GM23338 (cell line): Measurements from ENCODE around the gene TAOK3. TPM values are rescaled to one million over a fixed set of nuclear protein-coding genes. Genes with fewer than 3 reads are reported as not detected.

ENCODE experiments used
- ATAC-seq: fragments of 200-7000 bp; cut with Tn5 transposase; 3 replicates; pipeline ENCODE4 v1.9.1; 2020
- DNase-seq: peaks from one replicate; pipeline ENCODE4 v3.0.0-alpha.2; 2015; ENCODE audit warnings: low spot score
- H2AFZ ChIP-seq: fragments of 200-600 bp; sonication (generic); 2 replicates; pipeline ENCODE4 v1.8.0; 2016; ENCODE audit warnings: antibody characterized with exemption, mild to moderate bottlenecking, moderate library complexity
- H3F3A ChIP-seq: fragments of 200-600 bp; sonication (generic); replicated peaks from 2 replicates; pipeline ENCODE4 v1.8.0; 2017; ENCODE audit warnings: antibody characterized with exemption, mixed run types, low read depth
- H3K27ac ChIP-seq: fragments of 200-600 bp; sonication (generic); 2 replicates; pipeline ENCODE4 v1.6.1; 2016; ENCODE audit warnings: low read depth
- H3K27me3 ChIP-seq: fragments of 200-600 bp; sonication (generic); 2 replicates; pipeline ENCODE4 v1.8.0; 2016; ENCODE audit warnings: mild to moderate bottlenecking, mixed run types, moderate library complexity; ENCODE audit not compliant: insufficient read depth
- H3K36me3 ChIP-seq: fragments of 200-600 bp; sonication (generic); 2 replicates; pipeline ENCODE4 v1.8.0; 2016; ENCODE audit warnings: mild to moderate bottlenecking; ENCODE audit not compliant: insufficient read depth
- H3K4me1 ChIP-seq: fragments of 200-600 bp; sonication (generic); 2 replicates; pipeline ENCODE4 v1.8.0; 2016; ENCODE audit warnings: mild to moderate bottlenecking, moderate library complexity; ENCODE audit not compliant: insufficient read depth
- H3K4me2 ChIP-seq: fragments of 200-600 bp; sonication (generic); 2 replicates; pipeline ENCODE4 v1.7.1; 2017; ENCODE audit warnings: mixed run types
- H3K4me3 ChIP-seq: fragments of 200-600 bp; sonication (generic); 2 replicates; pipeline ENCODE4 v1.6.1; 2016; ENCODE audit warnings: mixed run types
- H3K79me2 ChIP-seq: fragments of 200-600 bp; sonication (generic); replicated peaks from 2 replicates; pipeline ENCODE4 v1.8.0; 2017; ENCODE audit warnings: mild to moderate bottlenecking; ENCODE audit not compliant: insufficient read depth
- H3K9me2 ChIP-seq: fragments of 200-600 bp; sonication (generic); 2 replicates; pipeline ENCODE4 v1.8.0; 2017; ENCODE audit not compliant: insufficient read depth
- H4K20me1 ChIP-seq: fragments of 200-600 bp; sonication (generic); replicated peaks from 2 replicates; pipeline ENCODE4 v1.8.0; 2017; ENCODE audit warnings: mild to moderate bottlenecking; ENCODE audit not compliant: insufficient read depth
- H3K27ac Mint-ChIP-seq: 2 replicates; pipeline ENCODE4 v1.8.0; 2020; ENCODE audit warnings: inconsistent platforms, mild to moderate bottlenecking, moderate library complexity, mixed read lengths
- H3K27me3 Mint-ChIP-seq: 3 replicates; pipeline ENCODE4 v1.8.0; 2022; ENCODE audit warnings: low read depth, mild to moderate bottlenecking, moderate library complexity, mixed read lengths, inconsistent platforms; ENCODE audit not compliant: insufficient read depth, poor library complexity
- H3K36me3 Mint-ChIP-seq: 3 replicates; pipeline ENCODE4 v1.8.0; 2021; ENCODE audit warnings: low read depth, mild to moderate bottlenecking, inconsistent platforms, moderate library complexity, mixed read lengths
- H3K4me1 Mint-ChIP-seq: 3 replicates; pipeline ENCODE4 v1.8.0; 2020; ENCODE audit warnings: mild to moderate bottlenecking, inconsistent platforms, mixed read lengths
- H3K4me3 Mint-ChIP-seq: 3 replicates; pipeline ENCODE4 v1.8.0; 2021; ENCODE audit warnings: moderate library complexity, mild to moderate bottlenecking, inconsistent platforms, mixed read lengths
- H3K9me3 Mint-ChIP-seq: 3 replicates; pipeline ENCODE4 v1.8.0; 2020; ENCODE audit warnings: moderate library complexity, mild to moderate bottlenecking, inconsistent platforms, mixed read lengths
- CREB1 ChIP-seq: fragments of 250-450 bp; sonication (Bioruptor Pico); IDR thresholded peaks from 2 replicates; pipeline ENCODE4 v1.5.0; 2020; ENCODE audit warnings: low read depth, mild to moderate bottlenecking, moderate library complexity
- CTCF ChIP-seq, 2 experiments: fragments of 200-600 bp in 1 of 2; sonication (generic) in 1 of 2; conservative IDR thresholded peaks; 2 replicates each; pipeline versions ENCODE4 v1.5.1 to v1.6.1; 2016 to 2017; ENCODE audit warnings: antibody characterized with exemption in 2 of 2, low read depth in 2 of 2, mild to moderate bottlenecking in 2 of 2, moderate library complexity in 1 of 2
- ETS1 ChIP-seq: IDR thresholded peaks from 2 replicates; pipeline ENCODE4 v1.6.1; 2016; ENCODE audit warnings: antibody characterized with exemption
- EZH2 ChIP-seq: fragments of 200-600 bp; sonication (generic); IDR thresholded peaks from one replicate; pipeline ENCODE4 v1.8.0; 2017; ENCODE audit warnings: antibody characterized with exemption, mild to moderate bottlenecking, low read depth; ENCODE audit not compliant: unreplicated experiment
- EZH2phosphoT487 ChIP-seq: fragments of 200-600 bp; sonication (generic); IDR thresholded peaks from one replicate; pipeline ENCODE4 v1.8.1; 2018; ENCODE audit warnings: antibody characterized with exemption; ENCODE audit not compliant: unreplicated experiment
- JUNB ChIP-seq: IDR thresholded peaks from one replicate; pipeline ENCODE4 v1.6.1; 2016; ENCODE audit warnings: antibody characterized with exemption; ENCODE audit not compliant: unreplicated experiment
- NANOG ChIP-seq: IDR thresholded peaks from 2 replicates; pipeline ENCODE4 v1.6.1; 2016; ENCODE audit warnings: antibody characterized with exemption, borderline replicate concordance
- POLR2AphosphoS5 ChIP-seq: IDR thresholded peaks from 2 replicates; pipeline ENCODE4 v1.6.1; 2016; ENCODE audit warnings: antibody characterized with exemption, low read depth
- REST ChIP-seq: IDR thresholded peaks from one replicate; pipeline ENCODE4 v1.6.1; 2018; ENCODE audit warnings: antibody characterized with exemption; ENCODE audit not compliant: unreplicated experiment
- STAT1 ChIP-seq: IDR thresholded peaks from one replicate; pipeline ENCODE4 v1.6.1; 2016; ENCODE audit warnings: antibody characterized with exemption; ENCODE audit not compliant: unreplicated experiment
- ZNF462 ChIP-seq: fragments of 250-450 bp; sonication (Bioruptor Pico); IDR thresholded peaks from 2 replicates; pipeline ENCODE4 v1.5.0; 2020; ENCODE audit warnings: mild to moderate bottlenecking, moderate library complexity
- polyA plus RNA-seq: library from polyadenylated mRNA; unstranded; fragments of >200 nt; fragmentation: Nextera tagmentation; extraction: Ambion mirVana; gene quantifications from 2 replicates; pipeline ENCODE4 v1.2.1, GENCODE V29; 2016
- total RNA-seq: library from RNA; depleted of rRNA; stranded (reverse); fragments of >200 nt; shearing (Covaris generic); gene quantifications from 2 replicates; pipeline ENCODE4 v1.2.3, GENCODE V29; 2014

TAOK3 gene
- total and polyA plus RNA-seq, 2 experiments from 2014 or later = 7.6 to 20.4 TPM

GRCh38 chr12:118122264-118122663 is 250.4 kb downstream of the TAOK3 start:
- Histone ChIP-seq H3K4me2 (no peak overlapping the region), H4K20me1 (no peaks in the 10 kb centered on the region), H3F3A (peaks cover 17% of the 10 kb centered on the region), H3K27ac (peak overlapping the region; percentile 85), H3K27me3 (no peaks in the 10 kb centered on the region), H3K36me3 (no peaks in the 10 kb centered on the region), H3K4me3 (no peak overlapping the region), H3K9me2 (no peaks in the 10 kb centered on the region), H3K4me1 (peaks cover 12% of the 10 kb centered on the region), H2AFZ (no peak overlapping the region), H3K79me2 (no peaks in the 10 kb centered on the region)
- H3K27ac Mint-ChIP-seq = peak overlapping the region; percentile 91
- no peak for DNase-seq
- no peak for ATAC-seq
- H3K36me3 Mint-ChIP-seq = peaks cover 18% of the 10 kb centered on the region
- H3K9me3 Mint-ChIP-seq = no peaks in the 10 kb centered on the region; the same call in 1 of the 3 replicates
- peaks cover 23% of the 10 kb centered on the region for H3K4me1 Mint-ChIP-seq
- H3K27me3 Mint-ChIP-seq = peaks cover 18% of the 10 kb centered on the region
- H3K4me3 Mint-ChIP-seq = no peak overlapping the region
- TF ChIP-seq REST = no peak
- TF ChIP-seq STAT1 = no peak
- no peak for TF ChIP-seq JUNB
- no peak for TF ChIP-seq EZH2
- TF ChIP-seq EZH2phosphoT487 = no peak
- no peak for TF ChIP-seq NANOG
- no peak for TF ChIP-seq CTCF (conservative IDR thresholded peaks at IDR 0.05; ENCODE audit: low read depth in 2 of 2)
- TF ChIP-seq ZNF462 (CRISPR knock-in tag) = no peak
- TF ChIP-seq ETS1 = no peak
- no peak for TF ChIP-seq CREB1 (CRISPR knock-in tag)
- TF ChIP-seq POLR2AphosphoS5 = no peak
